ENCODE results near the gene PSMB8.
"Not testable (repeated sequence)": the region's sequence is repeated elsewhere in the genome, so short reads cannot be mapped to it uniquely, and the experiment has no call there.

PSMB8 gene

DNA sequence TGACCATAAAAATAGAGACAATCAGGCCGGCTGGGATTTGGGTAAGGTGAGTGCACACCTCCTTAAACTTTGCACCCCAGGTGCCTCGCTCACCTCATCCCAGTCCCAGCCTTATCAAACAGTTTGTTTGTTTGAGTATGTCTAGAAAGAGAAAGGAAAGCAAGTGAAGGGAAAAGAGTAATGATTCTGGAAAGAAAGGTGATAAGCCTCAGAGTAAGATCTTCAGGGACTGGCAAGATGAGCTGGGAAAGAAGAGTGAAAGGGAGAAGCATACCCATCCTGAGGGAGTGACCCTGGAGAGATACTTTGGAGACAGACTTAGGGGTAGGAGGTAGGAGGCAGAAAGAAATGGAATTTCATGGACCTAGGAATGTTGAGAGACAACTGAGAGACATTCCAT is 7.0 kb downstream of the PSMB8 start:
- no peak for ATAC-seq

DNA sequence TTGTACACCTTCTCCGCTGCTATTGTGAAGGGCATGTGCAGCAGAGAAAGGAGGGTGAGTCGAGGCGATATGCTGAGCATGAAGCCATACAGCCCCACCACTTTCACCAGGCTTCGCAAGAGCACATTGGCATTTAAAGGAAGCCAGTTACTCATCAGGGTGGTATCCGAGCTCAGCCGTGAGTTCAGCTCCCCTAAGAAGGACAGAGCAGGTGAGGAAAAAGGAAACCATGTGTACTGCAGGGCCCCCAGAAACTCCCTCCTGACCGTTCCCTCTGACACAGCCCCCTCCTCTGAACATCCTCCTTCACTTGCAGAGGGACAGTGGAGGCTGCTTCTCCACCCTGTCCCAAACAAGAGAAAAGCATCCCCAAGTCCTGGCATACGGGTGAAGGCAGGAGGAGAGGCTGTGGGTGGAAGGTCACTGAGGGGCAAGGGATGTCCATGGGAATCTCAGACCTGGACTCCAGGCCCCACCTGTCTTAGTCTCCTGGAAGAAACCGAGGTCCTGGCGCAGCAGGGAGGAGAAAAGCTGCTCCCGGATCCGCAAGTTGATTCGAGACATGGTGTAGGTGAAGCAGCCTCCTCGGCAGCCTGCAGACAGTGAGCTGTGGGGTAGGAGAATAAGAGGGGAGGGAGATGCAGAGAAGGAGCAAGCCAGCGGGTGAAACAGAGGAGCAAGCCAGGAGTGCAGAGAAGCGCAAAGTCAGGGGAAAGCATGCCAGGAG is 8.5 kb downstream of the PSMB8 start:
- ATAC-seq, result no peak

DNA sequence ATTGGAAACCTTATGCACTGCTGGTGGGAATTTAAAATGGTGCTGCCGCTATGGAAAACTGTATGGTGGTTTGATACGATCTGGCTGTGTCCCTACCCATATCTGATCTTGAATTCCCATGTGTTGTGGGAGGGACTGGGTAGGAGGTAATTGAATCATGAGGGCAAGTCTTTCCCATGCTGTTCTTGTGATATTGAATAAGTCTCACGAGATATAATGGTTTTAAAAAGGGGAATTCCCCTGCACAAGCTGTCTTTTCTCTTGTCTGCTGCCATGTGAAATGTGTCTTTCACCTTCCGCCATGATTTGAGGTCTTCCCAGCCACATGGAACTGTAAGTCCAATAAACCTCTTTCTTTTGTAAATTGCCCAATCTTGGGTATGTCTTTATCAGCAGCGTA is 10.2 kb downstream of the PSMB8 start:
- no peak for ATAC-seq

DNA sequence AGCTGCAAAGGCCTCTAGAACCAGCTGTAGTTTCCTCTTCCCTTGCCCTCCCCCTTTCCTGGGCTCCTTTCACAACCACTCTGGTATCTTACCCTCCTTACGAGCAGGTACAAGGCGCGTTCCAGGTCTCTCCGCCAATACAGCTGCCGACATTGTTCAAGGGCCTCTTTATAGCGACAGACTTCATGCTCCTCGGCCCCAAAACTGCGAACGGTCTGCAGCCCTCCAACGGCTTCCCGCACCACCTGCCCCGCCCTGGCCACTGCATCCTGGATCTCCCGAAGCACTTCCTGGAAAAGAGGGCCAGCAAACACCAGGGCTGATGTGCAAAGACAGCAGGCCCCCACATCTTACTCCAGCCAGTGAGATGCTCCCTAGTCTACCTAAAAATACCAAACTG is 11.3 kb downstream of the PSMB8 start:
- no peak for ATAC-seq

DNA sequence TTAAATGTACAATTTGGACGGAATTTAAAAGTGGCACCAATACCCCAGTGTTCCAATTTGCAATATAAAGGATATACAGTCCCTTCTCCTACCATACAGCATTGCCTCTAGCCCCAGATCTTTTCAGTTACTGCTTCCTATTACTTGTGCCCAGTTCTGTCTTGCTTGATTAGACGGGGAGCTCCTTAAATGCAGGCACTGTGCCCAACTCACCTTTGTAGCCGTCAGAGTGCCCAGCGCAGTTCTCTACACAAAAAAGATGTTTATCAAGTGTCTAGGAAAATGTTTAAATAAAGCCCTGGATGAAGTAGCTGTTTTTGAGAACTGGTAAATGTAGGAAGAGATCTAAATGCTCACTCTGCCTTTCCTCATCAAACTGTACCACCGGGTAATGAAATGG is 12.9 kb downstream of the PSMB8 start:
- ATAC-seq, result no peak

DNA sequence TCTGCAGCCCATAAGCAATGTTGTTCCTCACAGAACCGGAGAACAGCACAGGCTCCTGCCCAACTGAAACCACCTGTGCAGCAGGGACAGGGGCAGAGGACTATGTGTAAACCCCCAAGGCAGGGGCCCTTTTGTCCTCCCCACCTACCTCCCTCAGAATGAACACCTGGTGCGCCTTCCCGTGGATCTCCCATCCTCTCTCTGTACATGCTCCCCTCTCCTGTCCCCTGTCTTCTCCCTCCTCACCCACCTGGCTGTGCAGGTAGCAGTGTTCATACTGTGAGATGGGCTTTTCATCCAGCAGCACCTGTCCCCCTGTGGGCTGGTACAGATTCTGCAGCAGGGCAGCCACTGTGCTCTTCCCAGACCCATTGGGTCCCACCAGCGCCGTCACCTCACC is 13.8 kb downstream of the PSMB8 start:
- no peak for ATAC-seq

DNA sequence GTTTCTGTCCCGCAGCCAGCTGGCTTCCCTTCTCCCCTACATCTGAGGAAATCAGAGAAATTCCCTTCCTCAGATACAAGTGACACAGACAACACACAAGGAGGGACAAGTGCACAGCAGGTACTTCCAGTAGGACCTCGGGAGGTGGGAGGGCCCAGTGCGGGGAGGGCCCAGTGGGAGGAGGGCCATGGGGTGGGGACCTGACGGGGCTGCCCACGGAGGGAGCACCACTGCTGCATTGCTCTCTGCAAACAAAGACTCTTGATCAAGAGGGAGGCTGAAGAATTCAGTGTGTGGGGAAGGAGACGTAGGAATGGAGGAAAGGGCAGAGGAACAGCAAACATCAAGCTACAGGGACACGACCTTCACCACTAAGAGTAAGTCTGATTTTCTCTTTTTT is 14.4 kb downstream of the PSMB8 start:
- no peak for ATAC-seq

DNA sequence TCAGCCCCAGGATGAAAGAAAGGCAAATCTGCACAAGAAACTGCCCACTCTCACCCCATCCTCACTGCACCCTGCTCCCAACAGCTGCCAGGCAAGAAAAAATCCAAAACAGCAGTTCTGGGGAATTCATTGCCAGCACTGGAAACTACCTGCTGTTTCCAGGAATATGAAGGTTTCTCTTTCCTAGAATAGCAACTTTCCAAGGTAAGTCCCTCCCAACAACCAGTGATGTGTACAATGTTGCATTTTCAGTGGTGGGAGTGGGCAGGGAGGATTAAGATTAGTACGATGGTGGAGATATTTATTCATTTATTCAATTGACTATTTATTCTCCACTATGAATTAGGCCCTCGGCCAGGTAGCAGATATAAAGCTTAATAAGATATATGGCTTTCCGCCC is 16.8 kb downstream of the PSMB8 start:
- ATAC-seq, result peak in 1 of 2 donors; percentile 20

DNA sequence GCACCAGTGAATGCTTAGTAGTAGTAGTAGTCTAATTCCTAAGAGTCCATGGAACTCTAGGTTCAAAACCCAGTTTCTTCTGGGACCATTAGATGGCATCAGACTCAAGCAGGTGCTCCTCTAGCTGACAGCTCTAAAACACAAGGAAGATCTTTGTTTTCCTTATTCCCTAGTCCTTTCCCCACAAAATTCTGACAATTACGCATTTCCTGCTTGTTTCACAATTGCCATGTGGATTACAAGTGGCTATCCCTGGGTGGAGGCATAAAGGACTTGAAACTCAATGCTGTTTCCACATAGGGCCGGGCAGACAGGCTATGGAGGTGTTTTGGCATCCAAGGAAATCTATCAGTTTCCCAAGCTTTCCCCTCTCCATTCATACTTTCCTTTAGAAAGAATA is 17.9 kb downstream of the PSMB8 start:
- ATAC-seq, result no peak

DNA sequence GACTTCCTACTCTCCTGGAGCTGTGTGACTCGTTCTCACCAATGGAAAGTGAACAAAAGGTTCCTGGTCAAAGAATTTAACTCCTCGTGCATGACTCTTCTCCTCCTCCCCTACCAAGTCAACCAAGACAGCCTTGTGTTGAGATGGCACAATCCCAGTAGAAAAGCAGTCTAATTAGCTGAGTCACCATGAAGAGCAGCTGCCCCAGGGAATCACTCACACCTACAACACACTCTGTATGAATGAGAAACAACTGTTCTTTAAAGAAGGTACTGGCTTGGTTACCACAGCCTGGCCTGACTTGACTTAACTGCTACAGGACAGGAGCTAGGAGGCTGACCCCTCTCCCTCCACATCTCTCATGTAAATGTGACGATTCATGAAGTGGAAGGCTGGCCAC is 24.1 kb downstream of the PSMB8 start:
- no peak for ATAC-seq

DNA sequence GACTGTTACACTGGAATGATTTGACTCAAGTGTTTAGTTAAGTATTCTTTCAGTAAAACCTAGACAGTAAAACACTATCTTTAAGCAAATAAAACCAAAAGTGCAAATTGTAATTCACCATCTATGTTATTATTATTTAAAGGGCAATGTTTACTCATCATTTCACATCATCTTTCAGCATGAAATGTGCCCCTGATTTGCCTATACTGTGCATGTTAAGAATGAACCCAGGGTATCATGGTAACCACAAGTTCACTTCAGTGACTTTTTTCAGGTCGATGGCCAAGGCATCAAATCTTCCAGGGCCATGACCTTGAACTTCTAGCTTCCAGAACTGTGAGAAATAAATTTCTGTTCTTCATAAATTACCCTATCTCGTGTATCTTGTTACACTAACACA is 25.0 kb downstream of the PSMB8 start:
- ATAC-seq, result peak; percentile 50 to 54

DNA sequence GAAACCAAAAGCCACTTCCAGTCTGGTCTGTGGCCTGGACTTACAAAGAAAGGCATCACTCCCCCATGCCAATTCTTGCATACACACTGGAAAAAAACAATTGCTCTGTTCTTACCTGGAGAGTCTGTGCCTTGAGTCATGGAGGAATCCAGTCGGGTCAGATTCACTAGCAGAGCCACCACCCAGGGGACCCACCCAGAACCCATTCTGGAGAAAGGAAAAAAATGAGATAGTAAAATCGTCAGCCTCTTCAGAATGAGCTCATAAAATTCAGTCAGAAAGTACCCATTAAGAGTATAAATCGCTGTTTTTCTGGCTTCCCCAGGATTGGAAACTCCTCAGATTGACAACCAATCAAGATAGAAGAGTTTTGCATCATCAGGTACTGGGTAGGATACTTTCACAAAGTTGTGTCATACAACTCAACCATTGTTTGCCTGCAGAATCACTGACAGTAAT is 27.1 kb downstream of the PSMB8 start, which contains the start of gene HLA-DOB:
TSS of gene HLA-DOB (minus strand) at position 257 of the 459 bp plus-strand sequence. CDS start at position 206, 51 bp downstream.
- peak; percentile 54 to 79 for ATAC-seq

DNA sequence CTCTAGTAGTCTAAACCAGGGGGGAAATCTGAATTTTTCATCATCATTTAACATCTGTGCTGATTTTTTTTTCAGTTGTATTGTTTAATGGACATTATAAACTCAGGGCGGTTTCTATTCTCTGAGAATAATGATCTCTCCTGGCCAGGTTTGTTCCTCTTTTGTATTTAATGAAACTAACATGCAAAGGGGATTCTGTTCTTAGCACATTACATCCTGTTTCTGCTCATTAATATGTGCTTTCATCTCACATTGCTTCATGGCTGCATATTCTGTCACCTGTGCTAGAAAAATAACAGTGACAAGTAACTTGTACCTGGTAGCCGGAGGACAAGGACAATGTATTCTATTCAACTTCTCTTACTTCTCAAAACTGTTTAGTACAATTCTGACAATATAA is 27.9 kb downstream of the PSMB8 start:
- ATAC-seq, result no peak

DNA sequence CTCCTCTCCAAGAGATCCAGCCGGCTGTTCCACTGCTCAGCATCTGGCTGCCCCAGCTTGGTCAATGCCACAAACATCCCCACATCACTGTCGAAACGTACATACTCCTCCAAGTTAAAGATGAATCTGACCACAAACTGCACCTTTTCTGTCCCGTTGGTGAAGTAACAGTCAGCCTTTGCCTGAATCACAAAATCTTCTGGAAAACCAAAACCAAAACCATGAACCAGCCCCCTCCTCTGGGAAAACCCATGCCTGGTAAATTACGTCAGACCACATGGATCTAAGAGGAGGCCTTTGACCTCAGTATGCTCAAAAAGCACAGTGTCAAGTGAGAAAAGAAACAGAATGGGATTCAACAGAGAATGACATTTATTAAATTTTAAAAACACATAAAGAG is 28.7 kb downstream of the PSMB8 start:
- ATAC-seq, result no peak

DNA sequence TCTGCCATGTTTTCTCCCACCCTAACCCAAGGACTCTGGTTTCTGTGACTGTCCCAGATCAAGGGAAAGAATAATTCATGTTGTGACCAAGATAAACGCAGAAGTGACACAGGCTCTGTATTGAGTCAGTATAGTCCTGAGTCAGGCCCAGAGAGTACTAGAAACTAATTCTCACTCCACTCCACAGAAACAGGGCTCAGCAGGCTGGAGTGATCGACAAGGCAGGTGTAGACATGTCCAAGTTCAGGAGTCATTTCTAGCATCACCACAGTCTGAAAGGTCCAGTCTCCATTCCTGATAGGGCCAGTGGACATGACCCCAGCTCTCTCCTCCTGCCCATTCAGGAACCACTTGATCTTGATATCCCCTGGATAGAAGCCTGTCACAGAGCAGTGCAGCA is 29.7 kb downstream of the PSMB8 start:
- ATAC-seq, result no peak

DNA sequence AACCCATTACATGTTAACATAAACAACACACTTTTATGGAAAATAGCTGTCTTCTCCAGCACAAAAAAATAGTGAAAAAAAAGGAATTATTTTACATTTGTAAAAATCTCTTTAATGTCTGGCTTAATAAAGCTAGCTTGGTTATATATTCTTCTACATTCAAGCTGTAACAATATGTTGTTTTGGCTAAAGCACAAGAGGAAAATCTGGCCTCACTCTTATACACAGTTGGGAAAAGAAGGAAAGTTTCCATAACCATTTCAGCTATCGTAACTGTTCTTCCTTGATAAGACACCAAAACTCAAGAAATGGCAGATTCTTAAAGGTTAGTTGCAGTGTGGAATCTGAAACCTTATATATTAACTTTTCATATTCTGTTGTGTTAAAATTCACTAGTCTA is 34.7 kb downstream of the PSMB8 start:
- ATAC-seq, result no peak

DNA sequence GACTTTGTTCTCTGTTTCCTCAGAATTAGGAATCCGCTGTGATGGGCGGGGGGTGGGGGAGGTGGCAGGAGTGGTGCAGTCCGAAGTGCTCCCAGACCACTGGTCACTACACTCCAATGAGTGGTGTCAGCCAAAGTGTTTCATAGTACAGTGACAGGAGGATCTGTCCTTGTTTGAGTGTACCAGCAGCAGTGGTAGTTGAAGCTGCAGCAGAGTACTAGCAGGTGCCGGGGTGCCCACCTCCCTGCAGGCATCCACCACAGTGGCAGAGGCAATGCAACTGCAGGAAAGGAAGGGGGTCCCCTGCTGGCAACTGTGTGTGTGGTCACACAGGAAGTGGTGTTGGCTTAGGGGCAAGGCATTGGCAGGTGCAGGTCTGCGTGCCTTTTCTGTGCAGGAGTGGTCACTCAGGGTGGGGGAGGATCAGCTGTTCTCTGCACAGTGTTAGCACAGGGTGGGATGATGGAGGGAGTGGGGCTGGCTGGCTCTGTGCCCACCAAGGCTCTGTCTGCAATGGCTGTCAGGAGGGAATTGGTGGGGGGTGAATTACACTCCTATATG is 36.7 kb downstream of the PSMB8 start:
- no peak for ATAC-seq

DNA sequence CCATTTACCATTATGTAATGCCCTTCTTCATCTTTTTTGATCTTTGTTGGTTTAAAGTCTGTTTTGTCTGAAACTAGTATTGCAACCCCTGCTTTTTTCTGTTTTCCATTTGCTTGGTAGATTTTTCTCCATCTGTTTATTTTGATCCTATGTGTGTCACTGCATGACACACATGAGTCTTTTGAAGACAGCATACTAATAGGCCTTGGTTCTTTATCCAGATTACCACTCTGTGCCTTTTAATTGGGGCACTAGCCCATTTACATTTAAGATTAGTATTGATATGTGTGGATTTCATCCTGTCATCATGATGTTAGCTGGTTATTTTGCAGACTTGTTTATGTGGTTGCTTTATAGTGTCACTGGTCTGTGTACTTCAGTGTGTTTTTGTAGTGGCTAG is 38.4 kb downstream of the PSMB8 start:
- ATAC-seq, result not testable (repeated sequence)

DNA sequence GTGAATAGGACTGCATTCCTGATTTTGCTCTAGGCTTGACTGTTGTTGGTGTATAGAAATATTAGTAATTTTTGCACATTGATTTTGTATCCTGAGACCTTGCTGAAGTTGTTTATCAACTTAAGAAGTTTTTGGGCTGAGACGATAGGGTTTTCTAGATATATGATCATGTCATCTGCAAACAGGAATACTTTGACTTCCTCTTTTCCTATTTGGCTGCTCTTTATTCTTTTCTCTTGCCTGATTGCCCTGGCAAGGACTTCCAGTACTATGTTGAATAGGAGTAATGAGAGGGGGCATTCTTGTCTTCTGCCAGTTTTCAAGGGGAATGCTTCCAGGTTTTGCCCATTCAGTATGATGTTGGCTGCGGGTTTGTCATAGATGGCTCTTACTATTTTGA is 40.4 kb downstream of the PSMB8 start:
- no peak for ATAC-seq

DNA sequence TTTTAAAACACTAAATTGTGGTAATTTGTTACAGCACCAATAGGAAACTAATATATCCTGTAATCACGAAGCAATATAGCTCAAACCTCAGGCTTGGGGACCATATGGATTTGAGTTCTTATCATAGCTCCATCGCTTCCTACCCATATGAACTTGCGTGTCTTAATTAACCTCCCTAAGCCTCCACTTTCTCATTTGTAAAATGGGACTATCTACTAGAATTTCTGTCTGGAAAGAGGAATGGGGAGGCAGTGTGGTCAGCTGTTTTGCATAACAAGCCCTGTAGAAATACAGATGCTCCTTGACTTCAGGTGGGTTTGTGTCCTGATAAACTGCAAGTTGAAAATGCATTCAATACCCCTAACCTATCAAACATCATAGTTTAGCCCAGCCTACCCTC is 44.1 kb downstream of the PSMB8 start:
- ATAC-seq, result no peak

DNA sequence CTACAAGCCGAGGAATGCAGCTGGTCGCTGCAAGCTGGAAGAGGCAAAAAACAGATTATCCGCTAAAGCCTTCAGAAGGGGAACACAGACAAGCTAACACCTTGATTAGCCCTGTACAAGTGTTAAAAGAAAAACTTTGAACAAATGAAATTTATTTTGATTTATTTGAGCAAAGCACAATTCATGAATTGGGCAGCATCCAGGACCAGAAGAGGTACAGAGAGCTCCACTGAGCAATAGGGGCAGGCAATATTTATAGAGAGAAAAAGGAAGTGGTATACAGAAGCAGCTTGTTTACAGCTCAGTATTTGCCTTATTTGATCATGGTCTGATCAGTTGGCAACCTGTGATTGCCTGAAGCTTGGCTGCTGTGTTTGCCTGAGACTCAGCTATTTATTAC is 44.7 kb downstream of the PSMB8 start:
- ATAC-seq, result no peak

DNA sequence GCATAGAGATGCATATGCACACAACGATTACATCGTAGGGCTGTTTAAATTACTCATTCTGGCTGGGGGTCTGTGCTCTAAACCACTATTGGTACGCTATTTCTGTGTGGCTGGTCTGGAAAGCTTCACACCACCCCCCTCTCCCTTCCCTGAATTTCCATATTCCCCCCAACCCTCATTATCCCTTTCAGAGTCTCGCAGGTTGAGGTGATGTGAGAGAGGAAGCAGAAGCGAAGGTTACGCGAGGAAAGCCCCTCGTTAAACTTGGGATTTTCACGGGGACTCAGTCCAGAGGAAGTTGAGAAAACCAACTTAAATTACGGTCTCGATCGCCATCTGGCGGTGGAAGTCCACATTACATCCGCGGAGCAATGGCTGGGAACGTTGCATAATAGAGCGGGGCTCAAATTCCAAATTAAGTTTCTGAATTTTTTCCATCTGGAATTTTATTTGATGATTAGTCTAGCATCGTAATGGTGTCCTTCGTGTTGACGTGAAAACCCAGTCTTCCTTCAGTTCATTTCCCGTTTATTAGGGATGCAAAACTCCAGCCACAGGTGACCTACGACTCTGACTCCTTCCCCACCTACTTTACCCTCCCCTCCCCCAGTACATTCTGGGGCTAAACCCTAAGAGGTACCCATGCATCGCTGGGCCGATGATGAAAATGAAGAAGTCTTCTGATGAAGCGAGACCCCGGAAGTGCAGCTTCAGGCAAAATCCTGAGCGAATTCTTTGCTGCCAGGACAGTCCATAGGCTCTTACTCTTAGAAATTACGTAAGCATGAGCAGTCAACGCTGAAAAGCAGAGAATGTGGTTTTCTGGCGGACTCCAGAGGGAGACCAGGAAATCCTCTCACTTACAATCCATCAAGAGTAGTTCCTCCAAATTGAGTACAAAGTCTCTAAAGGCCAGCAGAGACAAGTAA is 46.7 kb downstream of the PSMB8 start:
- ATAC-seq, result peak; percentile 58 to 69

DNA sequence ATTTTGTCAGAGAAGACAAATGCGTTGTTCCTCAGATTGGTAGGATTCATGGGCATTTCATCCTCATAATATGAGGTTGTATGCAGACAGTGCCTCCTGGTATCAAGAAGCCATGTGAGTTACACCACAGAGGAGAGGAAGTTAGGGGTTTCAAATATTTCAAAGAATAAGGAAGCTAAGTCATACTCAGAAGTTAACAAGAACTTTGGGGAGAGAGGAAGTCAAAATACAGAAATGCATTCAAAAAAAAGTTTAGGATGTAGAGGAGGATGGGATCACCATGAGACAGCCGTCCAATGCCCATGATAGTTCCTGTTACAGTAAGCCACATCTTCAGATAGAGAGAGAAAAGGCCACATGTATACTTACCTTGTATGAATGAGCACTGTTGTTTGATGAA is 49.3 kb downstream of the PSMB8 start:
- ATAC-seq, result no peak
